Neuron (in vitro differentiated cells): ENCODE results near the gene GRWD1.
A peak's percentile ranks its signal among the peaks of the same experiment; 100 is the strongest.

Experiments used
- H2AFZ ChIP-seq: one replicate; pipeline ENCODE4 v1.6.1; 2013; ENCODE audit warnings: low read depth, mild to moderate bottlenecking, inconsistent platforms, low read length, moderate library complexity
- H3K27me3 ChIP-seq: one replicate; pipeline ENCODE4 v1.6.1; 2013; ENCODE audit warnings: low read length; ENCODE audit not compliant: insufficient read depth
- H3K36me3 ChIP-seq: one replicate; pipeline ENCODE4 v1.6.1; 2013; ENCODE audit warnings: low read length; ENCODE audit not compliant: insufficient read depth
- H3K4me1 ChIP-seq: one replicate; pipeline ENCODE4 v1.6.1; 2013; ENCODE audit warnings: low read length; ENCODE audit not compliant: insufficient read depth
- H3K4me3 ChIP-seq: 2 replicates; pipeline ENCODE4 v1.5.1; 2013; ENCODE audit warnings: mild to moderate bottlenecking, low read length, moderate library complexity
- H3K9me3 ChIP-seq: one replicate; pipeline ENCODE4 v1.6.1; 2013; ENCODE audit warnings: low read length

GRWD1 gene

DNA sequence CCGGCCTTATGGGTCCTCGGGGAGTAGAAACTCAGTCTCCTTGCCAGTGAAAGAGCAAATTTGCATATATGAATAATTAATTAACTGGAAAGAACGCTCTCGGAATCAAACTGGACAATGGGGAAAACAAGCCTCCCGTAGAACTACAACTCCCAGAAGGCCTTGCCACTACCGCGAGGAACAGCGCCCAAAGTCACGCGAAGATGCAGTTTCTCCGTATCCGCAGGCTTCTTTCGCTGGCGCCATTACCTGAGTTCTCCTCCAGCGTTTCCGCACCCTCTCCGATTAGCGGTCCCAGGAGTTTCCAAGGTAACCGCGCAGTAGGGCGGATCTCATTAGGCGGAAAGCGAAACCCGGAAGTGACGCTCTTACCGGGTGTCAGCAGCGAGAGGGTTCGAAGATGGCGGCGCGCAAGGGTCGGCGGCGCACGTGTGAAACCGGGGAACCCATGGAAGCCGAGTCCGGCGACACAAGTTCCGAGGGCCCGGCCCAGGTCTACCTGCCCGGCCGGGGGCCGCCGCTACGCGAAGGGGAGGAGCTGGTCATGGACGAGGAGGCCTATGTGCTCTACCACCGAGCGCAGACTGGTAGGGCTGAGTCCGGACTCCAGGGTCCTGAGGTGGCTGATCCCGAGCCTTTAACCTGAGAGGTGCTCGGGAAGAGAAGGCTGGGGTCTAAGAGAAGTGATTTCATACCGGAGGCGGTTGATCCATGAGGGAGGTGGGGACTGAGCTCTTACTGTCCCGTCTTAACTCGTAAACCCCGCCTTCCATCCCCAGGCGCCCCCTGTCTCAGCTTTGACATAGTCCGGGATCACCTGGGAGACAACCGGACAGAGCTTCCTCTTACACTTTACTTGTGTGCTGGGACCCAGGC, at the start of gene GRWD1:
GRWD1 (plus strand) TSS at position 378 of the 876 bp plus-strand sequence; CDS start at position 401, 23 bp downstream.
- Histone ChIP-seq H3K27me3 (no peaks in the 10 kb centered on the region), H3K9me3 (no peaks in the 10 kb centered on the region), H3K4me1 (peaks cover 16% of the 10 kb centered on the region), H3K36me3 (peaks cover 31% of the 10 kb centered on the region), H3K4me3 (peak within 1 kb of the TSS; percentile 85), H2AFZ (peak within 1 kb of the TSS; percentile 44)

- peaks cover 11% of the 10 kb centered on the region for H3K27me3 ChIP-seq
Measured at GRCh38 chr19:48396016-48396823, 49.6 kb upstream of the GRWD1 start.

GRCh38 chr19:48396824-48397176, 49.0 kb upstream of the GRWD1 start:
- H3K27me3 ChIP-seq, result peaks cover 11% of the 10 kb centered on the region
- H3K4me3 ChIP-seq, result no peak overlapping the region
- H3K9me3 ChIP-seq, result no peaks in the 10 kb centered on the region
- H2AFZ ChIP-seq, result no peak overlapping the region
- no peaks in the 10 kb centered on the region for H3K36me3 ChIP-seq
- peaks cover 40% of the 10 kb centered on the region for H3K4me1 ChIP-seq

More at GRCh38 chr19:48396016-48396823, 49.6 kb upstream of the GRWD1 start:
- H3K4me3 ChIP-seq, result no peak overlapping the region
- peaks cover 43% of the 10 kb centered on the region for H3K4me1 ChIP-seq
- H3K9me3 ChIP-seq, result no peaks in the 10 kb centered on the region
- H2AFZ ChIP-seq, result no peak overlapping the region
- H3K36me3 ChIP-seq, result no peaks in the 10 kb centered on the region

DNA sequence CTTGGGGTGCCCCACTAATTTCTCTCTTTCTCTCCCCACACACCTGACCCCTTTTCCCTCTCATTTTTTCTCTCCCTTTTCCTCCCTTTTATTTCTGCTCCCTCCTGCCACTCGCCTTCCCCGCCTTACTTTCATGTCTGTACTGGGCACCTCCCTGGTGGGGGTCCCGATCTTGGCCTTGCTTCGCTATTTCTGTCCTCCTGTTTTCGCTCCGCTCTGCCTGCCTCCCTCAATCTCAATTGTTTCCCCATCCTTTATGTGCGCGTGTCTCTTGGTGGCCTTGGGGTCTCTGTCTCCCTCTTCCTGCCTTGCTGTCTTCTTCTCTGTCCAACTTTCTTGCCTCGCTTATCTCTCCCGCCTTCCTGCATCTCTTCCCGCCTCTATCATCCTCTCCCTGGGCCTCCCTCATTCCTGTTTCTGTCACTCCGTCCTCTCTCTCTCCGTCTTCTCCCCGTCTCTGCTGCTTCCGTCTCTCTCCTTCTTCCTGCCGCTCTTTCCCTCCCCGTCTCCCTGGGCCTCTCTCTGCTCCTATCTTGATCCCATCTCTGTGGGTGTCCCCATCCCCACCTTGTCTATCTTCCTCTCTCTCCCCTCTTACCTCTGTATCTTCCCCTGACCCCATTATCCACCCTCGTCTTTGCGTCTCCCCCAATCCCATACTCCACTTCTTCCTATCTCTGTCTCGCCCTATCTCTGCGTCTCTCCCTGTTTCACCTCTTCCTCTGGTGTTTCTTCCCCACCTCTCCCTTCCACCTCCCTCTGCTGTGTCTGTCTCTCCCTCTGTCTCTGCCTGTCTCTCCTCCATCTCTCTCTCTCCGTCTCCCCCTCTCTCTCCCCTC, 48.3 kb upstream of the GRWD1 start:
- peaks cover 40% of the 10 kb centered on the region for H3K4me1 ChIP-seq
- H2AFZ ChIP-seq, result no peak overlapping the region
- H3K36me3 ChIP-seq, result no peaks in the 10 kb centered on the region
- no peak overlapping the region for H3K4me3 ChIP-seq
- peaks cover 11% of the 10 kb centered on the region for H3K27me3 ChIP-seq
- H3K9me3 ChIP-seq, result no peaks in the 10 kb centered on the region

DNA sequence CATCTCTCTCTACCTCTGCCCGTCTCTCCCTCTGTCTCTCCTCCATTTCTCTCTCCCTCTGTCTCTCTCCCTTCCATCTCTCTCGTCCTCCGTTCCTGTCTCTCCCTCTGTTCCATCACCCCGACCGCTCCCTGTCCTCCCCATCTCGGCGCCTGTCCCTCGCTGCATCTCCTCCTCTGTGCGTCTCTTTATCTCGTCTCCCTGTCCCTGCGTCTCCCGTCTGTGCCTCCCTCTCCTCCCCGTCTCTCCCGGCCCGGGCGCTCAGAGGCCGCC, 47.7 kb upstream of the GRWD1 start:
- H3K4me3 ChIP-seq, result no peak overlapping the region
- no peaks in the 10 kb centered on the region for H3K9me3 ChIP-seq
- no peak overlapping the region for H2AFZ ChIP-seq
- peaks cover 11% of the 10 kb centered on the region for H3K27me3 ChIP-seq
- H3K36me3 ChIP-seq, result no peaks in the 10 kb centered on the region
- peaks cover 36% of the 10 kb centered on the region for H3K4me1 ChIP-seq

DNA sequence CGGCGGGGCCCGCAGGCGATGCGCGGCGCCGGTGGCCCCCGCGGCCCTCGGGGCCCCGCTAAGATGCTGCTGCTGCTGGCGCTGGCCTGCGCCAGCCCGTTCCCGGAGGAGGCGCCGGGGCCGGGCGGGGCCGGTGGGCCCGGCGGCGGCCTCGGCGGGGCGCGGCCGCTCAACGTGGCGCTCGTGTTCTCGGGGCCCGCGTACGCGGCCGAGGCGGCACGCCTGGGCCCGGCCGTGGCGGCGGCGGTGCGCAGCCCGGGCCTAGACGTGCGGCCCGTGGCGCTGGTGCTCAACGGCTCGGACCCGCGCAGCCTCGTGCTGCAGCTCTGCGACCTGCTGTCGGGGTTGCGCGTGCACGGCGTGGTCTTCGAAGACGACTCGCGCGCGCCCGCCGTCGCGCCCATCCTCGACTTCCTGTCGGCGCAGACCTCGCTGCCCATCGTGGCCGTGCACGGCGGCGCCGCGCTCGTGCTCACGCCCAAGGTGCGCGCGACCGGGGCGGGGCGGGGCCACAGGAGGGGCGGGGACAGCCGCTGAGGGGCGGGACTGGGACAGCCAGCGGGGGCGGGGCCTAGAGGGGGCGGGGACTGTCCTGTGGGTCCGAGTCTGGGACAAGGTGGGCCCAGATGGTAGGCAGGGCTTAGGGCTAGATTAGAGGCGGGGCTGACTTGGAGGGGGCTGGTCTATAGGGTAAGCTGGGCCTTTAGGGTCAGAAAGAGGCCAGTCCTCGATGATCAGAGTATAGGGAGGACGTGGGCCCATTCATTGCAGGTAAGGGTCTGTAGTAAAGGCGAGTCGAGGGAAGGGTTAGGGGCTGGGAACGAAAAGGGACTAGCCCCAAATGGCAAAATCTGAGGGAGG, 47.2 kb upstream of the GRWD1 start:
- peaks cover 11% of the 10 kb centered on the region for H3K27me3 ChIP-seq

DNA sequence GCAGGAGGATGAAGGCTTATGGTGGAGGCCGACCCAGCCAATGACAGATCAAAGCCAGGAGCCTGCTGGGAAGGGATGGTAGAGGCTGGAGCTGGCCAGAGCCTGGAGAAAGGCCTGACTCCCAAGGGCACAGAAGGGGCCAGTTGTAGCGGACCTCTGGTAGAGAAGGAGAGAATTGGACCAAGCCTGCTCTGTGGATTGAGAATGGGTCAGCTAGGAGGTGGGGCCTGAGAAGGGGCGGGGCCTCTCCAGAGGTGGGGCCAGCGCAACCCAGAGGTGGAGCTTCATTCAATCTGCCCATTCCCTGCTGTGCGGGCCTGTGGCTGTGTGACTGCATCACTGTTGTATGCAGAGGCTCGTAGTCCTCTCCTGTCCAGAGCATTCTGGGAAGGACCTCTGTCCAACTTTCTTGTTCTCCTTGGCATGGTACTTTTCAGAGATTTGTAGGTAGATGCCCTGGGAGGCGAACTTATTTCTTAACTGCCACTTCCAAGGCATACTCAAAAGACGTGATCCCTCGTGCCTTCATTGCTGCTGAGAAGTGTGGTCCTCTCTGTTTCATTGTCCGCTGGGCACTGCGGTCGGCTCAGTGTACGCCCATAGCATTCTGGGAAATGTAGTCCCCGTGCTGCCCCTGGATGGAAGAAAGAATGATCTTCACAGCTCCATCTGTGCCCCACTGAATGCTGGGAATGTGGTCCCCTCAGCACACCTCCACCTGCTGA, 45.6 kb upstream of the GRWD1 start:
- H3K27me3 ChIP-seq, result peaks cover 11% of the 10 kb centered on the region
- no peaks in the 10 kb centered on the region for H3K9me3 ChIP-seq
- H2AFZ ChIP-seq, result no peak overlapping the region
- H3K36me3 ChIP-seq, result no peaks in the 10 kb centered on the region
- peaks cover 18% of the 10 kb centered on the region for H3K4me1 ChIP-seq
- no peak overlapping the region for H3K4me3 ChIP-seq

More for the DNA sequence above, 47.2 kb upstream of the GRWD1 start:
- Histone ChIP-seq H3K36me3 (no peaks in the 10 kb centered on the region), H3K4me1 (peaks cover 32% of the 10 kb centered on the region), H2AFZ (no peak overlapping the region), H3K4me3 (no peak overlapping the region), H3K9me3 (no peaks in the 10 kb centered on the region)

GRCh38 chr19:48401287-48401686, 44.5 kb upstream of the GRWD1 start:
- Histone ChIP-seq H3K4me1 (peaks cover 12% of the 10 kb centered on the region), H3K9me3 (no peaks in the 10 kb centered on the region), H3K36me3 (no peaks in the 10 kb centered on the region), H3K27me3 (peaks cover 11% of the 10 kb centered on the region), H3K4me3 (no peak overlapping the region), H2AFZ (no peak overlapping the region)

- Histone ChIP-seq H3K4me1 (no peaks in the 10 kb centered on the region), H3K36me3 (no peaks in the 10 kb centered on the region), H3K27me3 (no peaks in the 10 kb centered on the region), H2AFZ (no peak overlapping the region), H3K9me3 (no peaks in the 10 kb centered on the region), H3K4me3 (no peak overlapping the region)
Measured at GRCh38 chr19:48403606-48404005, 42.2 kb upstream of the GRWD1 start.

GRCh38 chr19:48405010-48405659, 40.6 kb upstream of the GRWD1 start:
- Histone ChIP-seq H3K4me3 (no peak overlapping the region), H3K36me3 (no peaks in the 10 kb centered on the region), H3K9me3 (no peaks in the 10 kb centered on the region), H3K27me3 (no peaks in the 10 kb centered on the region), H3K4me1 (no peaks in the 10 kb centered on the region), H2AFZ (no peak overlapping the region)

DNA sequence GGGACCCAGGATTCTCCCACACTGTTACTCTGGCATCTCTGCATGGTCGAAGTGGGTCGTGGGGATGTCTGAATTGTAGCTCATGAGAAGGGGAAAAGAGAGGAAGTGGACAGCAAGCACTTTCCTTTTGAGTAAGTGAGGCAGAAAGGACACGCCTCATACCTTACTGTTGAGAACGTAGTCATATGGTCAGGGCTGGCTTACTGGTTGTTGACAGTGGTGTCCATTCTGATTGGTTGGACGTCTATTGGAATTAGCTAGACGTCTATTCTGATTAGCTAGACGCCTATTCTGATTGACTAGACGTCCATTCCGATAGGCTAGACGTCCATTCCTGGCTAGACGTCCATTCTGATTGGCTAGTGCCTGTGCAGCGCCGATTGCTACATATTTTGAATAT, 39.9 kb upstream of the GRWD1 start:
- H3K27me3 ChIP-seq, result no peaks in the 10 kb centered on the region
- no peaks in the 10 kb centered on the region for H3K9me3 ChIP-seq
- H3K4me3 ChIP-seq, result no peak overlapping the region
- H2AFZ ChIP-seq, result no peak overlapping the region
- H3K36me3 ChIP-seq, result no peaks in the 10 kb centered on the region
- no peaks in the 10 kb centered on the region for H3K4me1 ChIP-seq
